ENCODE data around the gene SCN2B.

- TF ChIP-seq CTCF (IDR thresholded peaks at IDR 0.05 in 2 of 3, conservative IDR thresholded peaks at IDR 0.05 in 1 of 3; ENCODE audit: control insufficient read depth in 2 of 3, extremely low read depth in 1 of 3, insufficient read depth in 1 of 3, low read depth in 3 of 3, low read length in 3 of 3): no peak
- no peak for TF ChIP-seq DPF2 (IDR thresholded peaks at IDR 0.05)
- no peak for TF ChIP-seq ZNF207 (IDR thresholded peaks at IDR 0.05; ENCODE audit: borderline replicate concordance)
- no peak for TF ChIP-seq E2F4 (IDR thresholded peaks at IDR 0.05; ENCODE audit: low read depth, low read length)
- TF ChIP-seq BCL3 (IDR thresholded peaks at IDR 0.05; ENCODE audit: borderline replicate concordance, insufficient read depth, low read depth, low read length, poor library complexity, severe bottlenecking): no peak
- no peak for TF ChIP-seq RFX5 (IDR thresholded peaks at IDR 0.05; ENCODE audit: low read depth, low read length)
- TF ChIP-seq CEBPZ (IDR thresholded peaks at IDR 0.05; ENCODE audit: low read depth, low read length): no peak
- no peak for TF ChIP-seq ETV6 (conservative IDR thresholded peaks at IDR 0.05 in 1 of 2, IDR thresholded peaks at IDR 0.05 in 1 of 2; ENCODE audit: borderline replicate concordance in 1 of 2, low read depth in 1 of 2)
- TF ChIP-seq POLR2A (IDR thresholded peaks at IDR 0.05; ENCODE audit: low read depth, low read length): no peak
These were observed 34.6 kb upstream of the SCN2B start for GRCh38 chr11:118211006-118211405.
